ENCODE results near the gene CDKAL1.
"Not testable (repeated sequence)": the region's sequence is repeated elsewhere in the genome, so short reads cannot be mapped to it uniquely, and the experiment has no call there.

The CDKAL1 gene

DNA sequence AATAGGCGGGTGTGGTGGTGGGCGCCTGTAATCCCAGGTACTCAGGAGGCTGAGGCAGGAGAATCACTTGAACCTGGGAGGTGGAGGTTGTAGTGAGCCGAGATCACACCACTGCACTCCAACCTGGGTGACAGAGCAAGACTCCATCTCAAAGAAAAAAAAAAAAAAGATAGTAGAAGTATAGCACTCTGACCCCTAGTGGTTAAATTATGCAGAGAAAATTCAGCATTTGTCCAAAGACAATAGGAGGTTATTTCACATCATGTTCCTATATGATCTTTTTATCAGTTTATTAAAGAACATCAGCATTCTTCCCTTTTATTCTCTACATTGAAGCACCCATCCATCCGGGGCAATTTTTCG is 5.2 kb upstream of the CDKAL1 start:
- H3K4me1 ChIP-seq (ENCODE audit: control insufficient read depth, insufficient read depth, low read length, poor library complexity, severe bottlenecking); H3K4me3 ChIP-seq (ENCODE audit: extremely low read depth, insufficient read depth, low read length, poor library complexity, severe bottlenecking); H3K27ac ChIP-seq (ENCODE audit: low read depth, low read length, severe bottlenecking); H3K9me3 ChIP-seq (ENCODE audit: control insufficient read depth, low read length); H3K36me3 ChIP-seq (ENCODE audit: control insufficient read depth, insufficient read depth, low read length): not testable (repeated sequence)
- 10 to 27% methylated on average over 2 of the region's 5 CpGs for WGBS, 2 experiments (ENCODE audit: insufficient coverage in 2 of 2)

DNA sequence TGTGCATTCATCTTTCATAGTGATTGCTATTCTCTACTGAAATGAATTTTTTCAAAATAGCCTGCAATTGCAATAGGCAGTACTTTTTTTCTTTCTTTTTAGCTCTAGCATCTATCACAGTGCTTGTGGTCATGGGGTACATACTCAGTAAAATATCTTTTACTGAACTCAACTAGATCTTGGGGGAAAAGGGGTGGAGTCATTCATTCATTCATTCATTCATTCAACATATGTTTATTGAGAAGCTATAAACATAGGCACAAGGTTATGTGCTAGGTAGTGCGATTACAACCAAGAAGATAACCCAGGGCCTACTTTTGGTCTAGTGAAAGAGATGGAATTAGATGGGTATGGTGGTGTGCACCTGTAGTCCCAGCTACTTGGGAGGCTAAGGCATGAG is 1.4 kb upstream of the CDKAL1 start:
- H3K4me3 ChIP-seq (ENCODE audit: extremely low read depth, insufficient read depth, low read length, poor library complexity, severe bottlenecking) = no peak overlapping the region
- H3K4me1 ChIP-seq (ENCODE audit: control insufficient read depth, insufficient read depth, low read length, poor library complexity, severe bottlenecking) = no peaks in the 10 kb centered on the region
- no peaks in the 10 kb centered on the region for H3K36me3 ChIP-seq (ENCODE audit: control insufficient read depth, insufficient read depth, low read length)
- no peak overlapping the region for H3K27ac ChIP-seq (ENCODE audit: low read depth, low read length, severe bottlenecking)
- no peaks in the 10 kb centered on the region for H3K9me3 ChIP-seq (ENCODE audit: control insufficient read depth, low read length)
- 75 to 100% methylated on average over 1 of the region's 1 CpG for WGBS, 2 experiments (ENCODE audit: insufficient coverage in 2 of 2)

DNA sequence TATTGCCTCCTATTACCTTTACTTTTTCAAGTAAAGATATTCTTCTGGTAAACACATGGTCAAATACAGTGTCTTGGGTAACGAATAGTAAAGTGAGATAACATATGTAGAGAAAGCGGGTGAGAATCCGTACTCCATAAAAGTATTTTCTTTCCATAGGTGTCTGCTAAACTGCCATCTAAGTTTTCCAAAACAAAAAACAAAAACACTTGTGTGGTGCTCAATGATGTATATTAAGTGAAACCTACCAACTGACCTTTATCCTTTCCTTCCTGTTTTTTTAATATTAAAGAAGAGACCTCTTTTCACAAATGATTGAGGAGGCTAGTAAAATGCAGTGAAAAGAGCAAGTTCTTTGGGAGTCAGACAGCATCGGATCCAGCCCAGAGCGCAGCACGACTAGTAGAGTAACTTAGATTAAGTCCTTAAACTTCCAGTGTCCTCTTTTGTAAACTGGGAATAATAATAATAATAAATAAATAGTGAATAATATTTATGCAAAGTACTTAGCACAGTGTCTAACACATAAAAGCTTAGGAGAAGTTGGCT is 437 bp upstream of the CDKAL1 start:
- Histone ChIP-seq H3K4me3 (ENCODE audit: extremely low read depth, insufficient read depth, low read length, poor library complexity, severe bottlenecking) (peak overlapping the region; percentile 74), H3K4me1 (ENCODE audit: control insufficient read depth, insufficient read depth, low read length, poor library complexity, severe bottlenecking) (no peaks in the 10 kb centered on the region), H3K27ac (ENCODE audit: low read depth, low read length, severe bottlenecking) (no peak overlapping the region), H3K9me3 (ENCODE audit: control insufficient read depth, low read length) (no peaks in the 10 kb centered on the region), H3K36me3 (ENCODE audit: control insufficient read depth, insufficient read depth, low read length) (no peaks in the 10 kb centered on the region)
- WGBS, 2 experiments (ENCODE audit: insufficient coverage in 2 of 2) = no CpG with 5 or more reads among the region's 6 CpGs

DNA sequence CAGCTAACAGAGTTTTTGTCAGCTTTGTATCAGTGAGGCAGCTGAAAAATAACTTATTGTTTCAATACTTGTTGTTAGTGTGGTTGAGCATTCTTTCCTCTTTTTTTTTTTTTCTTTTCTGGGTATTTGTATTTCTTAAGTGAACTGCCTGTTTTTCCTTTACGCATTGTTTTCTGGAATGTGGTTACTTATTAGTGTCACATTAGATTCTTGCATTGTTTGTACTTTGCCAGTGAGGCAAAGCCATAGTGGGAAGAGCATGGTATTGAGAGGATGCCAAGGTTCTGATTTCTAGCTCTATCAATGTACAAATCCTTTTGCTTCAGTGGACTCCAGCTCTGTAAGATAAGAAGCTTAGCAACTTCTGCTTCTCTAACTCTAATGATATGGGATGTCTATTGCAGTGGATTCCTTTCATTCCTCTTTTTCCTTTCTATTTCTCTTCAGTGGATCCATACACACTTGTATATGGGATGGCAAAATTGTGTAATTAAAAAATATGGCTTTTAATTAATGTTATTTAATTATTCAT is 3.9 kb downstream of the CDKAL1 start:
- Histone ChIP-seq H3K4me1 (ENCODE audit: control insufficient read depth, insufficient read depth, low read length, poor library complexity, severe bottlenecking) (no peaks in the 10 kb centered on the region), H3K36me3 (ENCODE audit: control insufficient read depth, insufficient read depth, low read length) (peaks cover 12% of the 10 kb centered on the region), H3K27ac (ENCODE audit: low read depth, low read length, severe bottlenecking) (no peak overlapping the region), H3K4me3 (ENCODE audit: extremely low read depth, insufficient read depth, low read length, poor library complexity, severe bottlenecking) (no peak overlapping the region), H3K9me3 (ENCODE audit: control insufficient read depth, low read length) (no peaks in the 10 kb centered on the region)
- WGBS, 2 experiments (ENCODE audit: insufficient coverage in 2 of 2) = no CpG with 5 or more reads among the region's 1 CpG

DNA sequence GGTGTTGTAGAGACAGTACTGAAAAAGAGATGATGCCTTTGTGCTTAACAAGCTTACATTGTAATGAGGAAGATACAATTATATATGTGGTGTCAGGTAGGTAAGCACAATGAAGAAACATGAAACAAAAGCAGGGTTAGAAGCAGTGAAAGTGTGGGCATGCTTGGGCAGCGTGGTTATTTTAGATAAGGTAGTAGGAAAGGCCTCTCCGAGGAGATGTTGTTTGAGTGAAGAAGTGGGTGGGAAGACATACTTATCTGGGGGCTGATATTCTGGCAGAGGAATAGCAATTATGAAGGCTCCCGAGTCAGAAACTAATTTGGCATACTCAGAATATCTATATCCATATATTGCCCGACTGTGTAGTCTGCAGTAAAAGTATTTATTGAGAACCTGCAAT is 4.7 kb downstream of the CDKAL1 start:
- Histone ChIP-seq H3K36me3 (ENCODE audit: control insufficient read depth, insufficient read depth, low read length) (peaks cover 12% of the 10 kb centered on the region), H3K27ac (ENCODE audit: low read depth, low read length, severe bottlenecking) (no peak overlapping the region), H3K9me3 (ENCODE audit: control insufficient read depth, low read length) (no peaks in the 10 kb centered on the region), H3K4me3 (ENCODE audit: extremely low read depth, insufficient read depth, low read length, poor library complexity, severe bottlenecking) (no peak overlapping the region), H3K4me1 (ENCODE audit: control insufficient read depth, insufficient read depth, low read length, poor library complexity, severe bottlenecking) (no peaks in the 10 kb centered on the region)
- 77 to 100% methylated on average over 1 to 2 of the region's 4 CpGs for whole genome bisulfite sequencing, 2 experiments (ENCODE audit: insufficient coverage in 2 of 2)

DNA sequence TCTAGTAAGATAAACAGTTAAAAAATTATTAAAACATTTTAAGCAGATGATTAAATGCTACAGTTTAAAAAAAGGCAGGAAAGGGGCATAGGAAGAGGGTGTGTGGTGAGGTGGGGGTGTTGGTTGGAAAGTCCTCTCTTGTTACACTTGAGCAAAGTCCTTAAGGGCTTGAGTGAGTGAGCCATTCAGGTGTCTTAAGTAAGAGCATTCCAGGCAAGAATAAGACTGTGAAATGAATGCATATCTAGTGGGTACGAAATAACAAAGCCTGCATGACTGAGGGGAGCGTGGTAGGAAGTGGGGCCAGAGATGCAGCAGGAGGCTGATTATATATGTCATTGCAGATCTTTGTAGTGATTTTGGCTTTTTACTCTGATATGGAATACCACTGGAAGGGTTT is 5.1 kb downstream of the CDKAL1 start:
- Histone ChIP-seq H3K4me1 (ENCODE audit: control insufficient read depth, insufficient read depth, low read length, poor library complexity, severe bottlenecking) (no peaks in the 10 kb centered on the region), H3K4me3 (ENCODE audit: extremely low read depth, insufficient read depth, low read length, poor library complexity, severe bottlenecking) (no peak overlapping the region), H3K9me3 (ENCODE audit: control insufficient read depth, low read length) (no peaks in the 10 kb centered on the region), H3K27ac (ENCODE audit: low read depth, low read length, severe bottlenecking) (no peak overlapping the region), H3K36me3 (ENCODE audit: control insufficient read depth, insufficient read depth, low read length) (peaks cover 14% of the 10 kb centered on the region)
- 97% methylated on average over 2 of the region's 2 CpGs; no CpG with 5 or more reads in 1 of the 2 experiments for WGBS, 2 experiments (ENCODE audit: insufficient coverage in 2 of 2)

DNA sequence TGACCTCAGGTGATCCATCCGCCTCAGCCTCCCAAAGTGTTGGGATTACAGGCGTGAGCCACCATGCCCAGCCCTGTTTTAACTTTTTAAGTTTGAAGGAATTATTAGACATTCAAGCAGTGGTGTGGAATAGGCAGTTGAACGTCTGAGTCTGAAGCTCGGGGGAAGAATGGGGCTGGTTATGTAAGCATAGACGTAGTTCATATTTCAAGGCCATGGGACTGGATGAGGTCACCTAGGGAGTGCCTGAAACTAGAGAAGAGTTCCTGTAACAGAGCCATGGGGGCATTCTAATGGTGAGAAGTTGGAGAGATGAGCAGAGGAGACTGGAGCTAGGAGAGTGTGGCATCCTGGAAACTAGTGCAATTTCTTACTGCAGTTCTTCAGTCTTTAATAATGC is 6.4 kb downstream of the CDKAL1 start:
- Histone ChIP-seq H3K27ac (ENCODE audit: low read depth, low read length, severe bottlenecking) (no peak overlapping the region), H3K36me3 (ENCODE audit: control insufficient read depth, insufficient read depth, low read length) (peaks cover 25% of the 10 kb centered on the region), H3K4me1 (ENCODE audit: control insufficient read depth, insufficient read depth, low read length, poor library complexity, severe bottlenecking) (no peaks in the 10 kb centered on the region), H3K4me3 (ENCODE audit: extremely low read depth, insufficient read depth, low read length, poor library complexity, severe bottlenecking) (no peak overlapping the region), H3K9me3 (ENCODE audit: control insufficient read depth, low read length) (peaks cover 3% of the 10 kb centered on the region)
- WGBS, 2 experiments (ENCODE audit: insufficient coverage in 2 of 2) = 94 to 96% methylated on average over 4 to 5 of the region's 5 CpGs

DNA sequence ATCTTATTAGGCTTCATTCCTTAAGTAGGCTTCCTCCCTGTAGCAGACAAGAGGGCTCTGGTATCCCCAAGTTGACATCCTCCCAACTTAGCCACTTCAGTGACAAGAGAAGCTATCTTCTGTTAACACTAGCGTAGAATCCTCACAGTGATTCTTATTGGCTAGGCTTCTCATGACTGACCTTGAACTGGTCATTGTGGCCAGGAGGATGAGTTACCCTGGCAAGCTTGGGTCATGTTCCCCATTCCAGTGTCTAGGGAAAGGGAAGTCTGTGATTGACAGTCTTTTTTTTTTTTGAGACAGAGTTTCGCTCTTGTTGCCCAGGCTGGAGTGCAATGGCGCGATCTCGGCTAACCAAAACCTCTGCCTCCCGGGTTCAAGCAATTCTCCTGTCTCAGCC is 7.1 kb downstream of the CDKAL1 start:
- WGBS, 2 experiments (ENCODE audit: insufficient coverage in 2 of 2) = 86 to 100% methylated on average over 1 to 6 of the region's 6 CpGs
- no peak overlapping the region for H3K4me3 ChIP-seq (ENCODE audit: extremely low read depth, insufficient read depth, low read length, poor library complexity, severe bottlenecking)
- peaks cover 31% of the 10 kb centered on the region for H3K36me3 ChIP-seq (ENCODE audit: control insufficient read depth, insufficient read depth, low read length)
- no peak overlapping the region for H3K27ac ChIP-seq (ENCODE audit: low read depth, low read length, severe bottlenecking)
- H3K9me3 ChIP-seq (ENCODE audit: control insufficient read depth, low read length) = peaks cover 3% of the 10 kb centered on the region
- no peaks in the 10 kb centered on the region for H3K4me1 ChIP-seq (ENCODE audit: control insufficient read depth, insufficient read depth, low read length, poor library complexity, severe bottlenecking)

DNA sequence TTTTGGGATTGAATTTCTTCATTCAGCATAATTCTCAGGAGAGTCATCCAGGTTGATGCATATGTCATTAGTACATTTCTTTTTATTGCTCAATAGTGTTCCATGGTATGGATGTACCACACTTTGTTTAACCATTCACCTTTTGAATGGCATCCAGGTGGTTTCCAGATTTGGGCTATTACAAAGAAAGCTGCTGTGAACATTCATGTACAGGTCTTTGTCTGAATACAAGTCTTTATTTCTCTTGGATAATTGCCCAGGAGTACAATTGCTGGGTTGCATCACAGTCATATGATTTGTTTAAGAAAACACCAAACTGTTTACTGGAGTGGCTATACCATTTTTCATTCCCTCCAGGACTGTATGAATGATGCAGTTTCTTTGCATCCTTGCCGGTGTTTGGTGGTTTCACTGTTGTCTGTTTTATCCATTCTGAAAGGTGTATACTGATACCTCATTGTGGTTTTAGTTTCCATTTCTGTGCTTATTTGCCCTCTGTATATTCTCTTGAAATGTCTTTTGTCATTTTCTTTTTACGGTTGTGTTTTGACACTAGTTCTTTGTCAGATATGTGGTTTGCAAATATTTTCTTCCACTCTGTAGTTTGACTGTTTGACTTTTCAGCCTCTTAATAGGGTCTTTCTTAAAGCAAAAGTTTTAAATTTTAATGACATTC is 8.8 kb downstream of the CDKAL1 start:
- H3K36me3 ChIP-seq (ENCODE audit: control insufficient read depth, insufficient read depth, low read length) = peaks cover 40% of the 10 kb centered on the region
- H3K4me1 ChIP-seq (ENCODE audit: control insufficient read depth, insufficient read depth, low read length, poor library complexity, severe bottlenecking) = no peaks in the 10 kb centered on the region
- H3K4me3 ChIP-seq (ENCODE audit: extremely low read depth, insufficient read depth, low read length, poor library complexity, severe bottlenecking) = no peak overlapping the region
- H3K27ac ChIP-seq (ENCODE audit: low read depth, low read length, severe bottlenecking) = no peak overlapping the region
- 83% methylated on average over 1 of the region's 2 CpGs; no CpG with 5 or more reads in 1 of the 2 experiments for WGBS, 2 experiments (ENCODE audit: insufficient coverage in 2 of 2)
- H3K9me3 ChIP-seq (ENCODE audit: control insufficient read depth, low read length) = peaks cover 3% of the 10 kb centered on the region

DNA sequence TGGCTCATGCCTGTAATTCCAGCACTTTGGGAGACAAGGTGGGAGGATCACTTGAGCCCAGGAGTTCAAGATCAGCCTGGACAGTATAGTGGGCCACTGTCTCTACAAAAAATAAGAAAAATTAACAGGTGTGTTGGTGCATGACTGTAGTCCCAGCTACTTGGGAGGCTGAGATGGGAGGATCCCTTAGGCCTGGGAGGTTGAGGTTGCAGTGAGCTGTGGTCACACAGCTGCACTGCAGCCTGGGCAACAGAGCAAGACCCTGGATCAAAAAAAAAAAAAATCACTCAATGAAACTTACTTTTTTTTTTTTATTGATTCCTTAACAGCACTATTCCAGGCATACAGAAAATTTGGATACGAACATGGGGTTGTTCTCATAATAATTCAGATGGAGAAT is 14.0 kb downstream of the CDKAL1 start:
- no CpG with 5 or more reads among the region's 1 CpG for WGBS, 2 experiments (ENCODE audit: insufficient coverage in 2 of 2)
- no peak overlapping the region for H3K27ac ChIP-seq (ENCODE audit: low read depth, low read length, severe bottlenecking)
- H3K4me1 ChIP-seq (ENCODE audit: control insufficient read depth, insufficient read depth, low read length, poor library complexity, severe bottlenecking) = no peaks in the 10 kb centered on the region

DNA sequence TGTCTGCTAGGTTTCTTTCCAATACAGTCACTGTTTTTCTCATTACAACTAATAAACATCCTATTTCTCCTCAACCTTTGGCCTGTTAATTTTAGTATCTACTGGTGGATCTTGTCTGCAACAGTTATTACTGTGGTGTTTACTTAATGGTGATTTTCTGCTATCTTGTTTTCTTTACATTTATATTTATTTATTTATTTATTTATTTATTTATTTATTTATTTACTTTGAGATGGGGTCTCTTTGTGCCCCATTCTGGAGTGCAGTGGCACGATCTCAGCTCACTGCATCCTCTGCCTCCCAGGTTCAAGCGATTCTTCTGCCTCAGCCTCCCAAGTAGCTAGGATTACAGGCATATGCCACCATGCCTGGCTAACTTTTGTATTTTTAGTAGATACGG is 15.1 kb downstream of the CDKAL1 start:
- not testable (repeated sequence) for H3K9me3 ChIP-seq (ENCODE audit: control insufficient read depth, low read length); H3K4me3 ChIP-seq (ENCODE audit: extremely low read depth, insufficient read depth, low read length, poor library complexity, severe bottlenecking); H3K27ac ChIP-seq (ENCODE audit: low read depth, low read length, severe bottlenecking); H3K4me1 ChIP-seq (ENCODE audit: control insufficient read depth, insufficient read depth, low read length, poor library complexity, severe bottlenecking)
- peaks cover 54% of the 10 kb centered on the region for H3K36me3 ChIP-seq (ENCODE audit: control insufficient read depth, insufficient read depth, low read length)
- 94 to 100% methylated on average over 1 to 2 of the region's 3 CpGs for WGBS, 2 experiments (ENCODE audit: insufficient coverage in 2 of 2)

More for the DNA sequence above, 14.0 kb downstream of the CDKAL1 start:
- Histone ChIP-seq H3K4me3 (ENCODE audit: extremely low read depth, insufficient read depth, low read length, poor library complexity, severe bottlenecking) (no peak overlapping the region), H3K36me3 (ENCODE audit: control insufficient read depth, insufficient read depth, low read length) (peaks cover 49% of the 10 kb centered on the region), H3K9me3 (ENCODE audit: control insufficient read depth, low read length) (peaks cover 3% of the 10 kb centered on the region)
